ACC112 (cell line): ENCODE data around the gene IVL.
A peak's percentile ranks its signal among the peaks of the same experiment; 100 is the strongest.

ENCODE experiments used
- H2AFZ ChIP-seq: fragments of 200-600 bp; sonication (generic); one replicate; pipeline ENCODE4 v1.6.0; 2017; ENCODE audit warnings: antibody characterized with exemption, low read length; ENCODE audit not compliant: unreplicated experiment
- H3K27ac ChIP-seq: fragments of 200-600 bp; sonication (generic); 2 replicates; pipeline ENCODE4 v1.5.1; 2014; ENCODE audit warnings: low read depth, mild to moderate bottlenecking, antibody characterized with exemption, low read length, moderate library complexity
- H3K27me3 ChIP-seq: fragments of 200-600 bp; sonication (generic); 2 replicates; pipeline ENCODE4 v1.6.1; 2014; ENCODE audit warnings: mild to moderate bottlenecking, antibody characterized with exemption, low read length, moderate library complexity, mixed read lengths; ENCODE audit not compliant: insufficient read depth
- H3K36me3 ChIP-seq: fragments of 200-600 bp; sonication (generic); 2 replicates; pipeline ENCODE4 v1.6.1; 2016; ENCODE audit warnings: mild to moderate bottlenecking, antibody characterized with exemption, low read length, moderate library complexity, mixed read lengths; ENCODE audit not compliant: insufficient read depth
- H3K4me1 ChIP-seq: fragments of 200-600 bp; sonication (generic); one replicate; pipeline ENCODE4 v1.6.1; 2016; ENCODE audit warnings: low read length, mixed read lengths; ENCODE audit not compliant: insufficient read depth, unreplicated experiment, control insufficient read depth
- H3K4me3 ChIP-seq: fragments of 200-600 bp; sonication (generic); 2 replicates; pipeline ENCODE4 v1.5.1; 2014; ENCODE audit warnings: mild to moderate bottlenecking, low read depth, low read length
- H3K79me2 ChIP-seq: fragments of 200-600 bp; sonication (generic); one replicate; pipeline ENCODE4 v1.6.0; 2016; ENCODE audit warnings: low read length; ENCODE audit not compliant: control insufficient read depth, unreplicated experiment, insufficient read depth

The IVL gene

GRCh38 chr1:152907686-152908601, at the start of gene IVL:
TSS of gene IVL (plus strand) at chr1:152908546. CDS start at chr1:152909798, 1,252 bp downstream.
- no peak within 1 kb of the TSS for H3K4me3 ChIP-seq
- H3K79me2 ChIP-seq, result no peaks in the 10 kb centered on the region
- H2AFZ ChIP-seq, result no peak within 1 kb of the TSS
- no peaks in the 10 kb centered on the region for H3K36me3 ChIP-seq
- no peak within 1 kb of the TSS for H3K27ac ChIP-seq
- no peaks in the 10 kb centered on the region for H3K4me1 ChIP-seq
- no peaks in the 10 kb centered on the region for H3K27me3 ChIP-seq

GRCh38 chr1:152859696-152860095, 48.6 kb upstream of the IVL start, which contains the start of gene LCE7A:
TSS of gene LCE7A (plus strand) at chr1:152859996. CDS start at chr1:152860698, 702 bp downstream.
- Histone ChIP-seq H3K4me3 (no peak within 1 kb of the TSS), H3K4me1 (no peaks in the 10 kb centered on the region), H2AFZ (no peak within 1 kb of the TSS), H3K79me2 (no peaks in the 10 kb centered on the region), H3K27me3 (no peaks in the 10 kb centered on the region), H3K27ac (no peak within 1 kb of the TSS), H3K36me3 (no peaks in the 10 kb centered on the region)

- H3K27me3 ChIP-seq, result no peaks in the 10 kb centered on the region
- H3K27ac ChIP-seq, result no peak overlapping the region
- H2AFZ ChIP-seq, result no peak overlapping the region
- no peaks in the 10 kb centered on the region for H3K36me3 ChIP-seq
- no peaks in the 10 kb centered on the region for H3K4me1 ChIP-seq
- H3K4me3 ChIP-seq, result no peak overlapping the region
- H3K79me2 ChIP-seq, result no peaks in the 10 kb centered on the region
These were observed 48.2 kb upstream of the IVL start for GRCh38 chr1:152860129-152860528.

GRCh38 chr1:152861374-152861773, 47.0 kb upstream of the IVL start:
- Histone ChIP-seq H3K79me2 (no peaks in the 10 kb centered on the region), H3K27ac (no peak overlapping the region), H3K27me3 (no peaks in the 10 kb centered on the region), H2AFZ (no peak overlapping the region), H3K4me3 (no peak overlapping the region), H3K36me3 (no peaks in the 10 kb centered on the region), H3K4me1 (no peaks in the 10 kb centered on the region)

GRCh38 chr1:152864443-152864842, 43.9 kb upstream of the IVL start:
- no peaks in the 10 kb centered on the region for H3K27me3 ChIP-seq
- H3K4me3 ChIP-seq, result no peak overlapping the region
- no peaks in the 10 kb centered on the region for H3K36me3 ChIP-seq
- no peaks in the 10 kb centered on the region for H3K79me2 ChIP-seq
- H3K27ac ChIP-seq, result no peak overlapping the region
- H3K4me1 ChIP-seq, result no peaks in the 10 kb centered on the region
- no peak overlapping the region for H2AFZ ChIP-seq

- H3K27me3 ChIP-seq, result no peaks in the 10 kb centered on the region
- H3K36me3 ChIP-seq, result no peaks in the 10 kb centered on the region
- H3K4me1 ChIP-seq, result no peaks in the 10 kb centered on the region
- no peak overlapping the region for H2AFZ ChIP-seq
- H3K79me2 ChIP-seq, result no peaks in the 10 kb centered on the region
- H3K4me3 ChIP-seq, result no peak overlapping the region
- no peak overlapping the region for H3K27ac ChIP-seq
These were observed 42.0 kb upstream of the IVL start for GRCh38 chr1:152866321-152866720.

GRCh38 chr1:152869808-152870419, 38.4 kb upstream of the IVL start:
- no peak overlapping the region for H3K4me3 ChIP-seq
- no peaks in the 10 kb centered on the region for H3K36me3 ChIP-seq
- H2AFZ ChIP-seq, result no peak overlapping the region
- no peaks in the 10 kb centered on the region for H3K27me3 ChIP-seq
- H3K27ac ChIP-seq, result no peak overlapping the region
- no peaks in the 10 kb centered on the region for H3K4me1 ChIP-seq
- H3K79me2 ChIP-seq, result no peaks in the 10 kb centered on the region

GRCh38 chr1:152870831-152871730, 37.3 kb upstream of the IVL start:
- H3K36me3 ChIP-seq, result no peaks in the 10 kb centered on the region
- no peak overlapping the region for H2AFZ ChIP-seq
- H3K79me2 ChIP-seq, result no peaks in the 10 kb centered on the region
- no peak overlapping the region for H3K27ac ChIP-seq
- 0 out of 2 replicates have a peak overlapping the region, but pooled peaks have one; percentile 48 for H3K4me3 ChIP-seq
- H3K27me3 ChIP-seq, result no peaks in the 10 kb centered on the region
- no peaks in the 10 kb centered on the region for H3K4me1 ChIP-seq

- Histone ChIP-seq H3K79me2 (no peaks in the 10 kb centered on the region), H2AFZ (no peak overlapping the region), H3K27ac (no peak overlapping the region), H3K4me1 (no peaks in the 10 kb centered on the region), H3K27me3 (no peaks in the 10 kb centered on the region), H3K36me3 (no peaks in the 10 kb centered on the region), H3K4me3 (no peak overlapping the region)
These were observed 36.6 kb upstream of the IVL start for GRCh38 chr1:152871731-152872126.

GRCh38 chr1:152873495-152873894, 34.9 kb upstream of the IVL start:
- Histone ChIP-seq H3K36me3 (no peaks in the 10 kb centered on the region), H3K4me1 (no peaks in the 10 kb centered on the region), H3K79me2 (no peaks in the 10 kb centered on the region), H2AFZ (no peak overlapping the region), H3K27ac (no peak overlapping the region), H3K4me3 (no peak overlapping the region), H3K27me3 (no peaks in the 10 kb centered on the region)
